K562 treated with DMSO at 1 percent for 4 hours (cell line): ENCODE measurements around the gene BTBD19. TPM values are rescaled to one million over a fixed set of nuclear protein-coding genes. Genes with fewer than 3 reads are reported as not detected.

Experiments
- total RNA-seq: library from RNA; unstranded; fragments of 300-600 nt; gene quantifications from 2 replicates; pipeline ENCODE4 v1.2.3, GENCODE V29; 2022; ENCODE audit not compliant: insufficient read depth

The BTBD19 gene, protein sequence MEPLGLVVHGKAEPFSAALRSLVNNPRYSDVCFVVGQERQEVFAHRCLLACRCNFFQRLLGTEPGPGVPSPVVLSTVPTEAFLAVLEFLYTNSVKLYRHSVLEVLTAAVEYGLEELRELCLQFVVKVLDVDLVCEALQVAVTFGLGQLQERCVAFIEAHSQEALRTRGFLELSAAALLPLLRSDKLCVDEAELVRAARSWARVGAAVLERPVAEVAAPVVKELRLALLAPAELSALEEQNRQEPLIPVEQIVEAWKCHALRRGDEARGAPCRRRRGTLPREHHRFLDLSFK
- 2.2 TPM in 1 of 2 replicates, not detected in the other for total RNA-seq

DNA sequence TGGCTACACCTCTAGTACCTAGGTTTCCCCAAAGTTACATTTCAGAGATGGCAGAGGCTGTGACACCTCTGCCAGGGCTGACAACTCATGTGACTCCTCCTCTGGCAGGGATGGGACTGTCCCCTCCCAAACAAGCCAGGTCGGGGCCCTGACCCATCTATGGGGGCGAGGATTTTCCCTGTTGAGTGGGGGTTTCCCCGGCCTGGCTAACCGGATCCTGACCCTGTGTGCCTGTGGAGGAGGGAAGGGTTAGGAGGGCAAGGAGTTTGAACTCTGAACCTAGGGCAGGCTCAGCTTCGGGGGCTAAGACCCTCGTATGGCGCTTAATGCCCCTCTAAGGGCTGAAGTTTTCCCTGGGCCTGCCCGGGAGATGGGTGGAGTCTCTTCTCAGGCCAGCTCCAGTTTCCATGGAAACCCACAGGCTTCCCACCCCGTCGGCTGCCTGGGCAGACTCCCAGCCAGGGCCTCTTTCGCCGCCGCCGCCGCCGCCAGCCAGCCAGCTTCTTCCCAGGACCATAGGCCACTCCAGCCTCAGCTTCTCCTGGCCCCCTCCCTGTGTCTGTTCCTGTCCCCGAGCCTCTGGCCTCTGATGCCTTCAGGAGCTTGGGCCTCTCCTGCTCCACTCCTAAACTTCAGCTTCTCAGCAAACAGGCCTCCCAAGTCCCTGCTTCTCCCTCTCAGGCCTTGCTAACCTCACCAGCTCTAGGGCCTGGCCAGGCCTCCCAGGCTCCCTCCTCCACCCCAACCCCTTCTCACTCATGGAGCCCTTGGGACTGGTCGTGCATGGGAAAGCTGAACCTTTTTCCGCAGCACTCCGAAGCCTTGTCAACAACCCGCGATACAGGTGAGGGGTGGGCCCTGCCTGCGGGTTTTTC, at the start of gene BTBD19:
Gene BTBD19 (plus strand): TSS at position 461 of the 875 bp plus-strand sequence. CDS start 298 bp downstream, at position 759.

DNA sequence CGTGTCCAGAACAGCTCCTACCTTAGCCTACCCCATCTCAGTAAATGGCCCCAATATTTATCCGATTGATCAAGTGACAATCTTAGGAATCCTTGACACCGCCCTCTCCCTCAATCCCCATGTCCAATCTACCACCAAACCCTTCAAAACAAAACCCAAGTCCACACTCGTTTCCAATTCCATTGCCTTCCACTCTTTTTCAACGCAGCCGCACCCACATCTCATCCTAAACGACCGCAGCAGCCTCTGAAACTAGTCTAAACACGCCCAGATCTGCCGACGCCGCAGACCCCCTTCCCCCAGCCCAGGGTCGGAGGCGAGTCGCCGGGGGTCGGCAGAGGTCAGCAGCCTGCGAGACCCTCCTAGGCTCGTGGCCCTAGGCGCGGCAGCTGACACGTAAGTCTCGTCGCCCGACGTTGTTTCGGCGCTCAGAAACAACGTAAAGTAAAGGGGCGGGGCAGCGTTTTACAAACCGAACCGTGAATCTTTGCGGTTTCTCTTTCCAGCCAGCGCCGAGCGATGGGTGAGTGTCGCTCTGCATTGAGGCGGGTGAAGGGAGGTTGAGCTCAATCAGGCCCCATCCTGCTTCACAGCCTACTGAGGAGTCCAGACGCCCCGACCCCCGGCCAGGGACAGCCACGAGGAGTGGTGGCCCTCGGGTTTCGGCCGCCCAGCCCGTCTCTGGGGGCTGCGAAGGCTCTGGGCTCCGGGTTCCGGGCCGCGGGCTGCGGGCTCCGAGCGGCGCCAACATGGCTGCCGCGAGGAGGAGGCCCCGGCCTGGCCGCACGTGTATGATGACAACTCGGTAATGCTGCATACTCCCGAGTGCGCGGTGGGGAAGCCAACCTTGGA, 33.0 kb upstream of the BTBD19 start, which contains the start of gene RPS8:
Gene RPS8 (plus strand): TSS at position 463 of the 852 bp plus-strand sequence. CDS start 57 bp downstream, at position 520.

DNA sequence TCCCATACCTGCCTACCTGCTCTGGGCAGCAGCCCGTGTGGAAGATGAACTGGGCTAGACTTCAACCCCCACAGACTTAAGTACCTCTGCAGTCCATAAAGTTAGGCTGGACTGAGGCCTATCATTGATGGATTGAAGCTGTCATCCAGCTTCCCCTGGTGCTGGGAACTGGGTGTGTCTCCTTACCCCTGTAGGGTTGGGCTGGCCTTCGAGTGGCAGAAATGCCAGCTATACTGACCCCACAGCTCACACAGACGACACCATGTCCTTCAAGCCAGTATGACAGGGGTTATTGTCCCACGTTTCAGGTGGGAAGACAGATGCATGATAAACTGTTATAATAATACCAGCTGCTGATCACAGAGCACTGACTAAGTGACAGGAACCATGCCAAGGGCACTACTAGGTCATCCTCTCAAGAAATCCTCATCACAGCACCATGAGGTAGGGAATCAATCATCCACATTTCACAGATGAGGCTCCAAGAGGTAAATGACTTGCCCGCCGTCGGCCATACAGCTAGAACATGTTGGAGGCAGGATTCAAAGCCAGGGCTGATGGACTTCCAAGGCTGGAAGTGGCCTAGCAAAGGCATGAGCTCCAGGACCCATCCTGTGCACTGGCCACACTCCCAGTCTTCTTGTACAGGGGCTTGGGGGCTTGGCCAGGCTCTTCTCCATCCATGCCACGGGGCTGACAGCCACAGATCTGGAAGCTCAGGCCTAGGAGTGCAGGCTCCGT, 20.0 kb upstream of the BTBD19 start, which contains the start of gene BEST4:
Gene BEST4 (minus strand): TSS at position 51 of the 741 bp plus-strand sequence. CDS start 465 bp downstream, outside the sequence.

DNA sequence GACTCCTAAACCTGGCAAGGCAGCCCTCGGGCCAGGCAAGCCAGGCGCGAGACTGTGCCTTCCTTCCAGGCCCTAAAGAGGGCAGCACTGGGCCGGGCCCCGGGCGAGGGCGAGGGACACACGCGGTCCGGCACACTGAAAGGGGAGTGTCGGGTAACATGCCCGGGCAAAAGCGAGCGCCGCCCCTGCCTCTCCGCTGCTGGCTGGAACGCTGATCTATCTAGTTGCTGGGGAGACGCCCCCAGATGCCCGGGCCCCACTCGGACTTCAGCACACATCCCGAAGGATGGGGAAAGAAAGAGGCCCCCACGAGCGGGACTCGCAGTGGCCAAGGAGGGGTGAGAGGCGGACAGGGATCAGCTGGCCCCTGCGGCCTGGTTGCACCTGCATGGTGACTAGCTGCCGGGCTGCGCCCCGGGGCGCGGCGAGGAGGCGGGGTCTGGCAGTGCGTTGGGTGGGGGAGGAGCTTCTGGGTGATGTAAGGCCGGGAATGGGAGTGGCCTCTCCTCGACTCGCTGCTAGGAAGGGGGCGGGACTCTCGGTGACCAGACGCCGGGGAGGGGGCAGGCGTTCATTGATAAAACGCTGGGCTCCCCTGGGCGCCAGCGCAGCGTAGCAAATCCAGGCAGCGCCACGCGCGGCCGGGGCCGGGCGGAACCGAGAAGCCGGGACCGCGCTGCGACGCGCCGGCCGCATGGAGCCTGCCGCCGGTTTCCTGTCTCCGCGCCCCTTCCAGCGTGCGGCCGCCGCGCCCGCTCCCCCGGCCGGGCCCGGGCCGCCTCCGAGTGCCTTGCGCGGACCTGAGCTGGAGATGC, 8.3 kb upstream of the BTBD19 start, which contains the start of gene PLK3:
Gene PLK3 (plus strand): TSS at position 608 of the 815 bp plus-strand sequence. CDS start 87 bp downstream, at position 695.

DNA sequence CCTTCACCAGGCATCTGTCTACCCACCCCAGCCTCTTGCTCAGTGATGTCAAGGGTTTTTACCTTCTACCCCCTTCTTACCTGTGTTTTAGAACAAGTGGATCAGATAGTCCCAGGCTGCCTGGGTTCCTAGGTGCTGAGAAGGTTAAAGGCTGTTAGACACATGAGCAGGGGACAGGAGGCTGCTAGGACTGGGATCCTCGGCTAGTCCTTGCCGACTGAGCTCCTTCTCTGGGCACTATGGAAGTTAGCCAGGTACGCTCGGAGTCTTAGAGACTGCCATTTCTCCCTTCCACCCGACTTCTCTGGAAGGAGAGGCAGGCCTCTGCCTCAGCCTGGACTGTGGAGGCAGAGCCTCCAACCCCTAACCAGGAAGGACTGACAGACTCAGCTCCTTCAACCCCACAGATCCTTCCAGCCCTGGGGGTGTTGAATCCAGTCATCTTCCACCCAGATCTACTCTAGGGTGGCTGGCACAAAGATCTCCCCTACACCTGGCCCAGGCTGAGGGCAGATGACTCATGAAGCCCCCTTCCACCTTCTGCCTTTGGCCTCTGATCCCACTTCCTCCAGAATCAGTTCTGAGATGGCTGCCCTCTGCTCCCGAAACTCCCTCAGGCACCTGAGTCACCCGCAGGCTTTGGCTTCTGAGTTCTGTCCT, 1.5 kb upstream of the BTBD19 start, which contains the start of gene DYNLT4:
Gene DYNLT4 (minus strand): TSS at position 648 of the 660 bp plus-strand sequence. CDS start 683 bp downstream, outside the sequence.

DNA sequence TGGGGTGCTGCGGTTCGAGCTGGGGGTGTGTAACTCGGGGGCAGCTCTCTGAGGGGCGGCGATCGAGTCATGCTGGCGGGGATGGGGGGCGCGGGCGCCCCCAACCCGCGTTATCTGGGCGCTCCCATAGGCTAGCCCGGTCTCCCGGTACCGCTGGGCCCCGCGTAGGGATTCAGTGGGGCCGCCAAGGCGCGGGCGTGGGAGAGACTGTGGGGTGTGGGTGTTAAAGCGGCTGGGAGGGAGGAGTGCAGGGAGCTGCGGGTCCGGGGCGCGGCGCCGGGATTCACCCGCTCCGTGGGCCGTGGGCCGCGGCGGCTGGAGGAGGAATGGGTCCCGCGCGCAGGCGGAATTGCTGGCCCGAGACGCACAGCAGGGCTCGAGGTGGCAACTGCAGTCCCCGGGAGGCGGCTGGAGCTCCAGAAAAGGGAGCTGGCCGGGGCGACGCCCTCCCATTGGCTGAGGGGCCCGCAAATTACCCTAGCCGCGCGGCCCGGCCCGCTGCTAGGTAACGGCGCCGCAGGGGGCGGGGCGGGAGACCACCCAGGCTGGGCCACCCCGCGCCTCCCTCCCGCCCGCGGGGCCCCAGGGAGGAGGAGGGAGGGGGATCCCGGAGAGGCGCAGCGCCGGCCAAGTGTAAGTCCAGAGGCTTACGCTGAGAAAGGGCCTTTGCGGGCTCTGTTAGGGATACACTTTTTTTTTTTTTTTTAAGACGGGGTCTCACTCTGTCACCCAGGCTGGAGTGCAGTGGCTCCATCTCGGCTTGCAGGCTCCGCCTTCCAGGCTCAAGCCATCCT, 34.7 kb downstream of the BTBD19 start, which contains the start of gene PTCH2:
Gene PTCH2 (minus strand): TSS at position 392 of the 794 bp plus-strand sequence. CDS start 321 bp downstream, at position 71.

Other genes starting within 250 kb of the BTBD19 start
- gene TMEM53, start 134.0 kb upstream of the BTBD19 start, total RNA-seq: 5.6 and 8.5 TPM in 2 replicates
- not detected in 2 replicates for gene ARMH1, start 133.8 kb upstream of the BTBD19 start, total RNA-seq
- not detected in 2 replicates for gene RNU5D-1, start 77.4 kb upstream of the BTBD19 start, total RNA-seq
- gene KIF2C, start 68.7 kb upstream of the BTBD19 start, total RNA-seq: 149 and 154 TPM in 2 replicates
- 6,154 and 6,462 TPM in 2 replicates for gene RPS8, start 33.0 kb upstream of the BTBD19 start, total RNA-seq
- not detected in 2 replicates for gene BEST4, start 20.4 kb upstream of the BTBD19 start, total RNA-seq
- gene PLK3, start 8.1 kb upstream of the BTBD19 start, total RNA-seq: 7.7 and 11.0 TPM in 2 replicates
- 1.8 TPM in 1 of 2 replicates, not detected in the other for gene DYNLT4, start 1.2 kb upstream of the BTBD19 start, total RNA-seq
- gene PTCH2, start 34.7 kb downstream of the BTBD19 start, total RNA-seq: 0.55 and 1.5 TPM in 2 replicates
- gene EIF2B3, start 178.1 kb downstream of the BTBD19 start, total RNA-seq: 48.2 and 58.2 TPM in 2 replicates
- gene HECTD3, start 202.8 kb downstream of the BTBD19 start, total RNA-seq: 44.1 and 48.2 TPM in 2 replicates
- gene UROD, start 203.7 kb downstream of the BTBD19 start, total RNA-seq: 401 and 435 TPM in 2 replicates